GM23248 (cell line): Measurements from ENCODE around the gene STAMBP. TPM values are rescaled to one million over a fixed set of nuclear protein-coding genes. Genes with fewer than 3 reads are reported as not detected.

Source experiments
- DNase-seq: peaks from one replicate; pipeline ENCODE4 v3.0.0-alpha.2; 2015
- H2AFZ ChIP-seq: fragments of 200-600 bp; sonication (generic); 2 replicates; pipeline ENCODE4 v1.6.1; 2016; ENCODE audit warnings: antibody characterized with exemption
- H3F3A ChIP-seq: fragments of 200-600 bp; sonication (generic); 2 replicates; pipeline ENCODE4 v1.6.1; 2016; ENCODE audit warnings: mild to moderate bottlenecking, antibody characterized with exemption, mixed run types; ENCODE audit not compliant: insufficient read depth
- H3K27ac ChIP-seq: fragments of 200-600 bp; sonication (generic); 2 replicates; pipeline ENCODE4 v1.5.1; 2016; ENCODE audit warnings: mild to moderate bottlenecking
- H3K27me3 ChIP-seq: fragments of 200-600 bp; sonication (generic); replicated peaks from 2 replicates; pipeline ENCODE4 v1.6.1; 2016; ENCODE audit warnings: mild to moderate bottlenecking; ENCODE audit not compliant: insufficient read depth
- H3K36me3 ChIP-seq: fragments of 200-600 bp; sonication (generic); 2 replicates; pipeline ENCODE4 v1.6.1; 2016; ENCODE audit warnings: low read depth, mild to moderate bottlenecking
- H3K4me1 ChIP-seq: fragments of 200-600 bp; sonication (generic); 2 replicates; pipeline ENCODE4 v1.6.1; 2016; ENCODE audit warnings: mild to moderate bottlenecking; ENCODE audit not compliant: insufficient read depth
- H3K4me2 ChIP-seq: fragments of 200-600 bp; sonication (generic); one replicate; pipeline ENCODE4 v1.6.1; 2016; ENCODE audit warnings: mild to moderate bottlenecking; ENCODE audit not compliant: unreplicated experiment
- H3K4me3 ChIP-seq: fragments of 200-600 bp; sonication (generic); 2 replicates; pipeline ENCODE4 v1.5.1; 2016; ENCODE audit warnings: mild to moderate bottlenecking
- H3K79me2 ChIP-seq: fragments of 200-600 bp; sonication (generic); 2 replicates; pipeline ENCODE4 v1.6.1; 2016; ENCODE audit warnings: mild to moderate bottlenecking; ENCODE audit not compliant: insufficient read depth
- H3K9ac ChIP-seq: fragments of 200-600 bp; sonication (generic); 2 replicates; pipeline ENCODE4 v1.6.1; 2016; ENCODE audit warnings: mild to moderate bottlenecking
- H3K9me2 ChIP-seq: fragments of 200-600 bp; sonication (generic); 2 replicates; pipeline ENCODE4 v1.6.1; 2016; ENCODE audit warnings: mixed run types, mild to moderate bottlenecking, moderate library complexity; ENCODE audit not compliant: insufficient read depth
- H3K9me3 ChIP-seq: fragments of 200-600 bp; sonication (generic); one replicate; pipeline ENCODE4 v1.6.1; 2017; ENCODE audit warnings: low read depth
- H4K20me1 ChIP-seq: fragments of 200-600 bp; sonication (generic); 2 replicates; pipeline ENCODE4 v1.6.0; 2016; ENCODE audit not compliant: insufficient read depth
- EZH2 ChIP-seq: fragments of 200-600 bp; sonication (generic); IDR thresholded peaks from 2 replicates; pipeline ENCODE4 v1.6.1; 2018; ENCODE audit warnings: antibody characterized with exemption, mild to moderate bottlenecking; ENCODE audit not compliant: insufficient read depth, poor library complexity, severe bottlenecking
- EZH2phosphoT487 ChIP-seq: fragments of 200-600 bp; sonication (generic); IDR thresholded peaks from 2 replicates; pipeline ENCODE4 v1.6.1; 2018; ENCODE audit warnings: antibody characterized with exemption, moderate library complexity, mild to moderate bottlenecking, low read depth; ENCODE audit not compliant: insufficient read depth
- WGBS, 2 experiments: methylation state at CpG; one replicate each; pipeline ENCODE4 v1.1.6; 2015 to 2017; ENCODE audit warnings: low lambda C conversion rate in 2 of 2, low coverage in 1 of 2; ENCODE audit errors: missing lambda C conversion rate in 2 of 2; 5-methylcytosine and 5-hydroxymethylcytosine counted together
- in situ Hi-C: fragments of 300-500 bp; cut with MboI; formaldehyde crosslinking; loops from 2 replicates; pipeline ENCODE4 v1.15.0; 2020
- polyA plus RNA-seq: library from polyadenylated mRNA; unstranded; fragments of >200 nt; fragmentation: Nextera tagmentation; extraction: Ambion mirVana; gene quantifications from 2 replicates; pipeline ENCODE4 v1.2.1, GENCODE V29; 2016
- total RNA-seq: library from RNA; depleted of rRNA; stranded (reverse); fragments of >200 nt; shearing (Covaris generic); gene quantifications from 2 replicates; pipeline ENCODE4 v1.2.3, GENCODE V29; 2014

Gene STAMBP
- total and polyA plus RNA-seq, 2 experiments from 2014 or later = 24.4 to 35.9 TPM

DNA sequence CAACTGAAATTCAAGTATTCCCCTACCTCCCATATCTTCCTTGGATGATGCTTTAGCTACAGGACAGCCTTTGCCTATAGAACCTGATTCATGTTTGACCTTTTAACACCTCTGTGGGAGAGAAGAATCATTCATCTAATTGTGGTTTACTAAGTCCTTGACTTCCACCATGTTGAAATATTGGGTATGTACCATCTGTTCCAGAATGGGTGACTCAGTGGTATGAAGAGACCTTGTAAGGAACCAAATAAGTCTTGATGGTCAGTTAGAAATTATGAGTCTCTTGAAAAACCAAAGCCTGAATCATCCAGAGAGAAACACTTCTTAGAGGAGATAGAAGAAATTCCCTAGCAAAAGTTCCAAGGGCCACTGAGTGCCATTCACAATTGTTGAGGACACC lies 27.5 kb downstream of the STAMBP start:
- Histone ChIP-seq H3K27me3 (no peaks in the 10 kb centered on the region), H3K9me3 (no peaks in the 10 kb centered on the region), H3K9ac (no peak overlapping the region), H2AFZ (no peak overlapping the region), H3K27ac (0 out of 2 replicates have a peak overlapping the region, but pooled peaks have one; percentile 20), H3K4me2 (peak overlapping the region; percentile 39), H3K4me3 (no peak overlapping the region), H3K4me1 (peaks cover 32% of the 10 kb centered on the region), H4K20me1 (no peaks in the 10 kb centered on the region), H3K9me2 (no peaks in the 10 kb centered on the region), H3K79me2 (no peaks in the 10 kb centered on the region), H3F3A (peaks cover 39% of the 10 kb centered on the region), H3K36me3 (peaks cover 9% of the 10 kb centered on the region)
- TF ChIP-seq EZH2phosphoT487 = peak; percentile 92
- no peak for TF ChIP-seq EZH2
- in situ Hi-C loops = no loop called here
- DNase-seq = peak; percentile 91

DNA sequence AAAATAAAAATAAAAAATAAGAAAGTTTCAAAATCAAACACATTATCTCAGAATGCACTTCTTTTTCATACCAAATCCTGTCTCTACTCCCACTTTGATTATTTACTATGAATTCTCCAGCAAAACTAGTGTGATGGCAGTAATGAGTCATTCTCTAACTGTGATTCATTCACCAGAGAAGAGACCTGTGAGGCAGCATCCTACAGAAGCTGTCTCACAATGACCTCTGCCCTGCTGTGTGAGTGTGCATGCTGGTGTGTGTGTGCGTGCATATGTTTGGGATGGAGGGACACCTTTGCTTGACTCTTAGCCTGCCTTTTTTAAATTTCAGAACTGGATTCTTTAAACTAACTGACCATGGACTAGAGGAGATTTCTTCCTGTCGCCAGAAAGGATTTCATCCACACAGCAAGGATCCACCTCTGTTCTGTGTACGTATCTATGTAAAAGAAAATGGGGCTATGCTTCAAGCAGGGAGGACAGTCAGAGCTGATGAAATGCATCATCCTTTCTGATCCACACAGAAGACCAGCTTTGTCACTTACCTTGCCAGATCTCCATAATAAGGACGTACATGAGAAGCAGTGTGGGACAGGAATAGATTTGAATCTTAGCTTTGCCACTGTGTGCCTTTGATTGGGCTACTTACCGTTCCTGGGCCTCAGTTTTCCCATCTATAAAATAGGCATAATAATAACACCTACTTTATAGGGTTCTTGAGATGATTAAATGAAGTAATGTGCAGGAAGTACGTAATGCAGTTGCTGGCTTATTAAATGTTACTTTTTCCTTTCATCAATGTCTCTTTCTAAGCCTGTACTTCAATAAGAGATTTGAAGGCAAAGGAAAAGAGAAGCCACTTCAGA lies 31.2 kb downstream of the STAMBP start:
- in situ Hi-C loops = no loop called here
- DNase-seq = peak; percentile 91
- no peak overlapping the region for H3K27ac ChIP-seq

DNA sequence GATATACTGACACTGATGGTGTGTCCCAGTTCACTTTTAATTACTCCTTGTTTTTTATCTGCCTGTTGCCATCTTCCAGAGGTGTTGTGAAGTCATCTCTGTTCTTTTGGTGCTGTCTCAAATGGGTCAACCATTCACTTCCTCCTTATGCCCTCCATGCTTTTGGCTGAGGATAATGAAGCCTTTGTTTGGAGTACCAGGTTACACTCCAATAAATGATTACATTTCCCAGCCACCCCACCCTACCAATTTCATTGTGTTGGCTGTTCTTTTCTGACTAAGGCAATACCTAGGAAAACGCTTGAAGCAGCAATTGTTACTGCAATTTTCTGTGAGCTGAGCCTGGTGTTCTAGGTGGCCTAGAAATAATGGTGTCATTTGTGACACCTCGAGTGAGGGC lies 34.2 kb downstream of the STAMBP start:
- H3F3A ChIP-seq = 0 out of 2 replicates have a peak, but pooled peaks cover 4% of the 10 kb centered on the region
- H3K79me2 ChIP-seq = no peaks in the 10 kb centered on the region
- no peak overlapping the region for H3K27ac ChIP-seq
- H3K4me3 ChIP-seq = no peak overlapping the region
- H3K9me3 ChIP-seq = no peaks in the 10 kb centered on the region
- peaks cover 17% of the 10 kb centered on the region; the same call in 1 of the 2 replicates for H3K36me3 ChIP-seq
- H4K20me1 ChIP-seq = no peaks in the 10 kb centered on the region
- no peaks in the 10 kb centered on the region for H3K9me2 ChIP-seq
- in situ Hi-C loops = no loop called here
- H3K27me3 ChIP-seq = no peaks in the 10 kb centered on the region
- TF ChIP-seq EZH2 (no peak), EZH2phosphoT487 (no peak)
- peaks cover 6% of the 10 kb centered on the region; the same call in 1 of the 2 replicates for H3K4me1 ChIP-seq
- H3K9ac ChIP-seq = no peak overlapping the region
- 93 to 94% methylated on average over 2 of the region's 2 CpGs for WGBS, 2 experiments
- no peak overlapping the region for H3K4me2 ChIP-seq
- DNase-seq = no peak
- H2AFZ ChIP-seq = no peak overlapping the region

More for the DNA sequence above, 31.2 kb downstream of the STAMBP start:
- H3F3A ChIP-seq = peaks cover 26% of the 10 kb centered on the region
- H3K9me3 ChIP-seq = no peaks in the 10 kb centered on the region
- H3K79me2 ChIP-seq = no peaks in the 10 kb centered on the region
- H4K20me1 ChIP-seq = no peaks in the 10 kb centered on the region
- H3K9me2 ChIP-seq = no peaks in the 10 kb centered on the region
- H3K27me3 ChIP-seq = no peaks in the 10 kb centered on the region
- no peak overlapping the region for H3K9ac ChIP-seq
- no peak overlapping the region for H3K4me3 ChIP-seq
- H2AFZ ChIP-seq = no peak overlapping the region
- no peak for TF ChIP-seq EZH2phosphoT487
- TF ChIP-seq EZH2 = no peak
- no peak overlapping the region for H3K4me2 ChIP-seq
- H3K4me1 ChIP-seq = peaks cover 22% of the 10 kb centered on the region
- H3K36me3 ChIP-seq = peaks cover 17% of the 10 kb centered on the region; the same call in 1 of the 2 replicates
- 77 to 78% methylated on average over 6 of the region's 6 CpGs for WGBS, 2 experiments

DNA sequence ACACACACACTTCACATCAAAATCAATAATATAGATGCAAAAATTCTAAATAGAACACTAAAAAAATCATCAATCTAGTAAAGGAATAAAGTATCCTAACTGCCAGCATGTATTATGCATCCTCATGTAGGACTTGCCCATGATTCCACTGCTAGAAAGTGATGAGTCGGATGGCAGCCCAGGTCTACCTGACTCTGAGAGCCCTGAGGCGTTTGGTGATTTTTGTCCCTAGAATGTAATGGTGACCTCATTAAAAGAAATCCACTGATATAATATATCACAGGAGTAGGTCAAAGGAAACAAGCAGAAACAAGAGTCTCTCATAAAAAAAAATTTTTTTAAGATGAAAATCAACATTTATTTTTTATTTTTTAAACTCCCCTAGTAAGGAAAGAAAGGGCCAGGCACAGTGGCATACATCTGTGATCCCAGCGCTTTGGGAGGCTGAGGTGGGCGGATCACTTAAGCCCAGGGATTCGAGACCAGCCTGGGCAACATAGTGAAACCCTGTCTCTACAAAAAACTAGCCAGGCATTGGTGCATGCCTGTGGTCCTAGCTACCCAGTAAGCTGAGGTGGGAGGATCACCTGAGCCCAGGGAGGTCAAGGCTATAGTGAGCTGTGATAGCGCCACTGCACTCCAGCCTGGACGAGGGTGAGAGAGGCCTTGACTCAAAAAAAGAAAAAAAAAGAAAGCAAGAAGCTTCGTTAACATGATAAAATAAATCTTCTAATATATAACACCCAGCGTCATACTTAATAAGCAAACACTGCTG lies 39.6 kb downstream of the STAMBP start:
- Histone ChIP-seq H3K9me3 (no peaks in the 10 kb centered on the region), H3F3A (no peaks in the 10 kb centered on the region), H4K20me1 (no peaks in the 10 kb centered on the region), H3K9me2 (no peaks in the 10 kb centered on the region), H3K36me3 (peaks cover 7% of the 10 kb centered on the region; the same call in 1 of the 2 replicates), H3K4me3 (no peak overlapping the region), H3K27ac (no peak overlapping the region), H3K9ac (no peak overlapping the region), H2AFZ (no peak overlapping the region), H3K4me1 (peaks cover 9% of the 10 kb centered on the region), H3K79me2 (no peaks in the 10 kb centered on the region), H3K4me2 (no peak overlapping the region), H3K27me3 (no peaks in the 10 kb centered on the region)
- no peak for DNase-seq
- no peak for TF ChIP-seq EZH2
- in situ Hi-C loops = no loop called here
- WGBS, 2 experiments = 93 to 94% methylated on average over 9 of the region's 9 CpGs
